ENCODE measurements around the gene USP24.
"Not testable (repeated sequence)": the region's sequence is repeated elsewhere in the genome, so short reads cannot be mapped to it uniquely, and the experiment has no call there.

Gene USP24

GRCh38 chr1:55196433-55197035 is 18.6 kb downstream of the USP24 start:
- no peak for DNase-seq (ENCODE audit: low spot score)

GRCh38 chr1:55195521-55196233 is 19.5 kb downstream of the USP24 start:
- no peak for DNase-seq (ENCODE audit: low spot score)

- DNase-seq (ENCODE audit: low spot score) = no peak
Observed at GRCh38 chr1:55194851-55195250, 20.3 kb downstream of the USP24 start.

- no peak for DNase-seq (ENCODE audit: low spot score)
Observed at GRCh38 chr1:55192093-55192492, 23.1 kb downstream of the USP24 start.

- DNase-seq (ENCODE audit: low spot score) = not testable (repeated sequence)
Observed at GRCh38 chr1:55191219-55191952, 23.8 kb downstream of the USP24 start.

GRCh38 chr1:55190109-55190508 is 25.1 kb downstream of the USP24 start:
- DNase-seq (ENCODE audit: low spot score) = no peak

GRCh38 chr1:55188909-55189308 is 26.3 kb downstream of the USP24 start:
- no peak for DNase-seq (ENCODE audit: low spot score)

GRCh38 chr1:55185832-55186231 is 29.3 kb downstream of the USP24 start:
- no peak for DNase-seq (ENCODE audit: low spot score)

GRCh38 chr1:55184859-55185258 is 30.3 kb downstream of the USP24 start:
- no peak for DNase-seq (ENCODE audit: low spot score)

GRCh38 chr1:55181666-55182065 is 33.5 kb downstream of the USP24 start:
- no peak for DNase-seq (ENCODE audit: low spot score)

GRCh38 chr1:55180075-55180670 is 35.0 kb downstream of the USP24 start:
- DNase-seq (ENCODE audit: low spot score) = no peak

- DNase-seq (ENCODE audit: low spot score) = no peak
Observed at GRCh38 chr1:55179177-55179835, 35.9 kb downstream of the USP24 start.

- DNase-seq (ENCODE audit: low spot score) = no peak
Observed at GRCh38 chr1:55172687-55173086, 42.5 kb downstream of the USP24 start.

GRCh38 chr1:55172272-55172671 is 42.9 kb downstream of the USP24 start:
- no peak for DNase-seq (ENCODE audit: low spot score)

- no peak for DNase-seq (ENCODE audit: low spot score)
Observed at GRCh38 chr1:55171694-55172093, 43.5 kb downstream of the USP24 start.

- no peak for DNase-seq (ENCODE audit: low spot score)
Observed at GRCh38 chr1:55170426-55170825, 44.7 kb downstream of the USP24 start.

- no peak for DNase-seq (ENCODE audit: low spot score)
Observed at GRCh38 chr1:55169126-55169525, 46.0 kb downstream of the USP24 start.

GRCh38 chr1:55168353-55168752 is 46.8 kb downstream of the USP24 start:
- DNase-seq (ENCODE audit: low spot score) = no peak

GRCh38 chr1:55167224-55167871 is 47.8 kb downstream of the USP24 start:
- DNase-seq (ENCODE audit: low spot score) = no peak

- DNase-seq (ENCODE audit: low spot score) = no peak
Observed at GRCh38 chr1:55164906-55165305, 50.3 kb downstream of the USP24 start.

GRCh38 chr1:55159571-55159970 is 55.6 kb downstream of the USP24 start:
- DNase-seq (ENCODE audit: low spot score) = no peak

- DNase-seq (ENCODE audit: low spot score) = no peak
Observed at GRCh38 chr1:55156608-55157007, 58.6 kb downstream of the USP24 start.
